Astrocyte (in vitro differentiated cells and primary cell): ENCODE data around the gene MYO16. TPM values are rescaled to one million over a fixed set of nuclear protein-coding genes. Genes with fewer than 3 reads are reported as not detected.

ENCODE experiments used
- DNase-seq: peaks from one replicate; pipeline ENCODE4 v3.0.0-alpha.2; 2010; ENCODE audit warnings: low read depth
- FAIRE-seq: peaks from 2 replicates; lab custom pipeline; 2011; peaks lifted over from hg19 to GRCh38; lab: Jason Lieb, UNC
- H2AFZ ChIP-seq: 2 replicates; pipeline ENCODE4 v1.6.0; 2012; ENCODE audit warnings: low read depth, low read length, inconsistent platforms
- H3K27ac ChIP-seq: 2 replicates; pipeline ENCODE4 v1.5.1; 2011; ENCODE audit warnings: low read depth, low read length, inconsistent platforms
- H3K27me3 ChIP-seq: 2 replicates; pipeline ENCODE4 v1.6.0; 2011; ENCODE audit warnings: low read length, inconsistent platforms; ENCODE audit not compliant: insufficient read depth
- H3K36me3 ChIP-seq: 2 replicates; pipeline ENCODE4 v1.5.1; 2011; ENCODE audit warnings: low read length, inconsistent platforms; ENCODE audit not compliant: insufficient read depth
- H3K4me1 ChIP-seq: 2 replicates; pipeline ENCODE4 v1.5.1; 2011; ENCODE audit warnings: low read length, inconsistent platforms; ENCODE audit not compliant: insufficient read depth
- H3K4me2 ChIP-seq: 2 replicates; pipeline ENCODE4 v1.6.0; 2012; ENCODE audit warnings: low read length, inconsistent platforms
- H3K4me3 ChIP-seq: 2 replicates; pipeline ENCODE4 v1.5.1; 2011; ENCODE audit warnings: low read depth, mild to moderate bottlenecking, low read length, inconsistent platforms; ENCODE audit not compliant: insufficient read depth
- H3K79me2 ChIP-seq: 2 replicates; pipeline ENCODE4 v1.6.0; 2012; ENCODE audit warnings: mild to moderate bottlenecking, low read length, inconsistent platforms; ENCODE audit not compliant: insufficient read depth
- H3K9ac ChIP-seq: 2 replicates; pipeline ENCODE4 v1.6.0; 2012; ENCODE audit warnings: mild to moderate bottlenecking, low read length, inconsistent platforms
- H3K9me3 ChIP-seq: 2 replicates; pipeline ENCODE4 v1.5.1; 2012; ENCODE audit warnings: low read depth, mild to moderate bottlenecking, low read length, inconsistent platforms; ENCODE audit not compliant: insufficient read depth
- H4K20me1 ChIP-seq: 2 replicates; pipeline ENCODE4 v1.6.0; 2012; ENCODE audit warnings: low read length, inconsistent platforms; ENCODE audit not compliant: insufficient read depth
- H3K27ac Mint-ChIP-seq: one replicate; pipeline ENCODE4 v1.8.0; 2021; ENCODE audit warnings: mild to moderate bottlenecking, mixed read lengths; ENCODE audit not compliant: unreplicated experiment
- H3K27me3 Mint-ChIP-seq: one replicate; pipeline ENCODE4 v1.8.0; 2021; ENCODE audit warnings: low read depth, mixed read lengths; ENCODE audit not compliant: unreplicated experiment
- H3K36me3 Mint-ChIP-seq: one replicate; pipeline ENCODE4 v1.8.0; 2021; ENCODE audit warnings: low read depth, mixed read lengths; ENCODE audit not compliant: unreplicated experiment
- H3K4me1 Mint-ChIP-seq: one replicate; pipeline ENCODE4 v1.8.0; 2021; ENCODE audit warnings: low read depth, mixed read lengths; ENCODE audit not compliant: unreplicated experiment
- H3K4me3 Mint-ChIP-seq: one replicate; pipeline ENCODE4 v1.8.0; 2021; ENCODE audit warnings: mild to moderate bottlenecking, moderate library complexity, mixed read lengths; ENCODE audit not compliant: unreplicated experiment
- H3K9me3 Mint-ChIP-seq: one replicate; pipeline ENCODE4 v1.8.0; 2021; ENCODE audit warnings: mild to moderate bottlenecking, mixed read lengths; ENCODE audit not compliant: unreplicated experiment
- EZH2 ChIP-seq: IDR thresholded peaks from 2 replicates; pipeline ENCODE4 v1.6.1; 2012; ENCODE audit warnings: mild to moderate bottlenecking, low read length, inconsistent platforms; ENCODE audit not compliant: insufficient read depth
- total RNA-seq: library from RNA; stranded (reverse); gene quantifications from 2 replicates; pipeline ENCODE4 v1.2.1, GENCODE V29; 2021
- TF ChIP-seq, protein P1 (sequence below): IDR thresholded peaks from 2 replicates; pipeline ENCODE4 v1.5.1; 2011; ENCODE audit warnings: low read depth, mild to moderate bottlenecking, inconsistent platforms, low read length, moderate library complexity; ENCODE audit not compliant: insufficient read depth

MYO16 gene
- total RNA-seq, 1 donor from 2014 or later = 0.14 TPM

- Histone ChIP-seq H4K20me1 (no peaks in the 10 kb centered on the region), H3K9ac (no peak overlapping the region), H3K27me3 (no peaks in the 10 kb centered on the region), H3K36me3 (no peaks in the 10 kb centered on the region), H3K4me2 (no peak overlapping the region), H3K9me3 (no peaks in the 10 kb centered on the region), H3K79me2 (no peaks in the 10 kb centered on the region), H3K4me3 (no peak overlapping the region), H3K27ac (no peak overlapping the region), H3K4me1 (no peaks in the 10 kb centered on the region), H2AFZ (no peak overlapping the region)
- no peak overlapping the region for H3K27ac Mint-ChIP-seq
- DNase-seq = no peak
- H3K36me3 Mint-ChIP-seq = no peaks in the 10 kb centered on the region
- no peaks in the 10 kb centered on the region for H3K4me1 Mint-ChIP-seq
- no peak overlapping the region for H3K4me3 Mint-ChIP-seq
- no peak for TF ChIP-seq EZH2
- TF ChIP-seq, protein P1, sequence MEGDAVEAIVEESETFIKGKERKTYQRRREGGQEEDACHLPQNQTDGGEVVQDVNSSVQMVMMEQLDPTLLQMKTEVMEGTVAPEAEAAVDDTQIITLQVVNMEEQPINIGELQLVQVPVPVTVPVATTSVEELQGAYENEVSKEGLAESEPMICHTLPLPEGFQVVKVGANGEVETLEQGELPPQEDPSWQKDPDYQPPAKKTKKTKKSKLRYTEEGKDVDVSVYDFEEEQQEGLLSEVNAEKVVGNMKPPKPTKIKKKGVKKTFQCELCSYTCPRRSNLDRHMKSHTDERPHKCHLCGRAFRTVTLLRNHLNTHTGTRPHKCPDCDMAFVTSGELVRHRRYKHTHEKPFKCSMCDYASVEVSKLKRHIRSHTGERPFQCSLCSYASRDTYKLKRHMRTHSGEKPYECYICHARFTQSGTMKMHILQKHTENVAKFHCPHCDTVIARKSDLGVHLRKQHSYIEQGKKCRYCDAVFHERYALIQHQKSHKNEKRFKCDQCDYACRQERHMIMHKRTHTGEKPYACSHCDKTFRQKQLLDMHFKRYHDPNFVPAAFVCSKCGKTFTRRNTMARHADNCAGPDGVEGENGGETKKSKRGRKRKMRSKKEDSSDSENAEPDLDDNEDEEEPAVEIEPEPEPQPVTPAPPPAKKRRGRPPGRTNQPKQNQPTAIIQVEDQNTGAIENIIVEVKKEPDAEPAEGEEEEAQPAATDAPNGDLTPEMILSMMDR = no peak
- no peak for FAIRE-seq
- no peaks in the 10 kb centered on the region for H3K9me3 Mint-ChIP-seq
- no peaks in the 10 kb centered on the region for H3K27me3 Mint-ChIP-seq
These were observed 5.3 kb upstream of the MYO16 start for GRCh38 chr13:108624108-108624507.

DNA sequence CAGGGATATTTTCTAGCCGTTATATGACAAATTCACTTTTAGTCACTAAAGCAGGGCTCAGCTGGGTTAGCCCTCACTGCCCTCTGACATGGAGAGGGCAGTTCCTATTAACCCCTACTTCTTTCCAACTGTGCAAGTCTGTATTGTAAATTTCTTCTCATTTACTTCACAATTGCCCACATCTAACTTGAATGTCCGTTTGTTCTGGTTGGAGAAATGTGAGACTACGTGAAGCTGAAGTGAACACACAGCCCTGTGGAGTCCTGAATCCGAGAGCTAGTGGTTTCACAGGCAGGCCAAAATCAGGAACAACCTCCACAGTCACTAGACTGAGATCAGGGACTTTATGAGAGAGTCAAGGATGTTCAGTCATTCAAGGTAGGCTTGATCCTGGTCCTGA is 4.4 kb upstream of the MYO16 start:
- no peak overlapping the region for H3K27ac Mint-ChIP-seq
- H3K4me3 ChIP-seq = no peak overlapping the region
- H3K4me1 ChIP-seq = no peaks in the 10 kb centered on the region
- H2AFZ ChIP-seq = no peak overlapping the region
- H3K4me2 ChIP-seq = no peak overlapping the region
- FAIRE-seq = no peak
- H3K9ac ChIP-seq = no peak overlapping the region
- H3K27me3 ChIP-seq = no peaks in the 10 kb centered on the region
- H4K20me1 ChIP-seq = no peaks in the 10 kb centered on the region
- H3K4me1 Mint-ChIP-seq = no peaks in the 10 kb centered on the region
- DNase-seq = no peak
- H3K36me3 ChIP-seq = no peaks in the 10 kb centered on the region
- no peaks in the 10 kb centered on the region for H3K9me3 ChIP-seq
- no peaks in the 10 kb centered on the region for H3K36me3 Mint-ChIP-seq
- TF ChIP-seq EZH2 = no peak
- TF ChIP-seq, protein P1 = no peak
- no peaks in the 10 kb centered on the region for H3K9me3 Mint-ChIP-seq
- no peak overlapping the region for H3K4me3 Mint-ChIP-seq
- no peak overlapping the region for H3K27ac ChIP-seq
- no peaks in the 10 kb centered on the region for H3K27me3 Mint-ChIP-seq
- no peaks in the 10 kb centered on the region for H3K79me2 ChIP-seq

DNA sequence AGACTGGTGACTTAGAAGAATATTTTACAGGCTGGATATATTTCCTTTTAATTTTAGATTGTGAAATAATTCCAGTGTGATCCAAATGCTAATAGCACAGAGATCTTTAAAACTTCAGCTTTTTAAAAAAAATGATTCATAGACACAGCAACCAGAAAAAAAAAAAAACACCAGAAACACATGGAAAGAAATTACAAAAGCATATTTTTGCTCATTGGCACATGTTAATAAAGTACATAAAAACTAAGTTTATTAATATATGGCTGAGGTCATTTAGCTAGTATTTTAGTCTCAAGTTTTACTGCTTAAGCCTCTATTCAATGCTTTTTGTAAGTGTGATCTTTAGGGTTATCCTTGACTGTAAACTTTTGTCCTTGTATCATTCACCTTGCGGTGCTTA is 577 bp downstream of the MYO16 start:
- FAIRE-seq (no peak), DNase-seq (no peak)
- H2AFZ ChIP-seq = no peak overlapping the region
- no peak overlapping the region for H3K4me3 ChIP-seq
- no peaks in the 10 kb centered on the region for H3K36me3 Mint-ChIP-seq
- peaks cover 15% of the 10 kb centered on the region for H3K27me3 Mint-ChIP-seq
- no peak overlapping the region for H3K9ac ChIP-seq
- no peak overlapping the region for H3K4me2 ChIP-seq
- peaks cover 4% of the 10 kb centered on the region for H3K9me3 Mint-ChIP-seq
- H3K4me1 ChIP-seq = no peaks in the 10 kb centered on the region
- no peak overlapping the region for H3K4me3 Mint-ChIP-seq
- no peak overlapping the region for H3K27ac Mint-ChIP-seq
- no peaks in the 10 kb centered on the region for H3K4me1 Mint-ChIP-seq
- H3K27me3 ChIP-seq = no peaks in the 10 kb centered on the region
- no peaks in the 10 kb centered on the region for H3K9me3 ChIP-seq
- H3K36me3 ChIP-seq = no peaks in the 10 kb centered on the region
- H4K20me1 ChIP-seq = no peaks in the 10 kb centered on the region
- no peak overlapping the region for H3K27ac ChIP-seq
- no peaks in the 10 kb centered on the region for H3K79me2 ChIP-seq
- TF ChIP-seq, protein P1 = no peak
- TF ChIP-seq EZH2 = no peak
